SK-MEL-5 (cell line): ENCODE measurements around the gene PDE8A. TPM values are rescaled to one million over a fixed set of nuclear protein-coding genes. Genes with fewer than 3 reads are reported as not detected.

Experiments
- DNase-seq: peaks from one replicate; pipeline ENCODE4 v3.0.0-alpha.2; 2016; ENCODE audit warnings: low read depth, low spot score
- in situ Hi-C: cut with HindIII; loops from 2 replicates; pipeline ENCODE4 v1.10.0; 2016; ENCODE audit warnings: low sequenced_read_pairs, high pct_unique_total_duplicates, low pct_unique_long_range_greater_than_20kb
- polyA plus RNA-seq, 2 experiments: library from polyadenylated mRNA; depleted of rRNA; stranded (reverse); fragments of >200 nt; gene quantifications; 2 replicates each; pipeline ENCODE4 v1.2.3, GENCODE V29; 2015
- total RNA-seq: library from RNA; depleted of rRNA; stranded (reverse); fragments of >200 nt; shearing (Covaris generic); gene quantifications from 2 replicates; pipeline ENCODE4 v1.2.3, GENCODE V29; 2014; rRNA removed

Gene PDE8A
- 24.0 and 25.9 TPM in 2 replicates for total RNA-seq
- polyA plus RNA-seq (2015; cell fraction: cytosol; rRNA removed) = 28.2 and 37.6 TPM in 2 replicates
- 91.2 and 92.8 TPM in 2 replicates for polyA plus RNA-seq (2015; cell fraction: nucleus; rRNA removed)

GRCh38 chr15:84981711-84982300 lies at the start of gene PDE8A:
Gene PDE8A, plus strand, starts transcription at chr15:84981856. Its CDS starts 307 bp downstream, at chr15:84982163.
- in situ Hi-C loops = no loop called here
- DNase-seq = no peak

GRCh38 chr15:84934942-84935729 lies 46.5 kb upstream of the PDE8A start:
- in situ Hi-C loops = no loop called here
- DNase-seq = no peak

GRCh38 chr15:84937144-84937543 lies 44.5 kb upstream of the PDE8A start:
- peak; percentile 67 for DNase-seq
- in situ Hi-C loops = no loop called here

GRCh38 chr15:84938726-84939125 lies 42.9 kb upstream of the PDE8A start:
- in situ Hi-C loops = no loop called here
- DNase-seq = no peak

- in situ Hi-C loops = no loop called here
- DNase-seq = no peak
Measured at GRCh38 chr15:84940399-84940798, 41.3 kb upstream of the PDE8A start.

GRCh38 chr15:84942456-84942855 lies 39.2 kb upstream of the PDE8A start:
- no peak for DNase-seq
- in situ Hi-C loops = no loop called here

- no peak for DNase-seq
- in situ Hi-C loops = no loop called here
Measured at GRCh38 chr15:84944311-84944710, 37.3 kb upstream of the PDE8A start.

- DNase-seq = no peak
- in situ Hi-C loops = no loop called here
Measured at GRCh38 chr15:84944861-84945260, 36.8 kb upstream of the PDE8A start.

GRCh38 chr15:84946772-84947489 lies 34.7 kb upstream of the PDE8A start:
- DNase-seq = no peak

GRCh38 chr15:84947947-84948830 lies 33.5 kb upstream of the PDE8A start:
- in situ Hi-C loops = no loop called here
- DNase-seq = no peak

More at GRCh38 chr15:84946772-84947489, 34.7 kb upstream of the PDE8A start:
- in situ Hi-C loops = no loop called here

GRCh38 chr15:84949043-84949442 lies 32.6 kb upstream of the PDE8A start:
- no peak for DNase-seq
- in situ Hi-C loops = no loop called here

- in situ Hi-C loops = no loop called here
Measured at GRCh38 chr15:84949845-84950569, 31.6 kb upstream of the PDE8A start.

GRCh38 chr15:84950570-84951111 lies 31.0 kb upstream of the PDE8A start:
- in situ Hi-C loops = no loop called here

More at GRCh38 chr15:84949845-84950569, 31.6 kb upstream of the PDE8A start:
- no peak for DNase-seq

GRCh38 chr15:84951736-84952135 lies 29.9 kb upstream of the PDE8A start:
- in situ Hi-C loops = no loop called here
- DNase-seq = no peak

More at GRCh38 chr15:84950570-84951111, 31.0 kb upstream of the PDE8A start:
- no peak for DNase-seq

GRCh38 chr15:84953136-84953535 lies 28.5 kb upstream of the PDE8A start:
- in situ Hi-C loops = no loop called here
- no peak for DNase-seq

- no peak for DNase-seq
- in situ Hi-C loops = no loop called here
Measured at GRCh38 chr15:84953726-84954125, 27.9 kb upstream of the PDE8A start.
